ENCODE measurements around the gene ATM.
"Not testable (repeated sequence)": the region's sequence is repeated elsewhere in the genome, so short reads cannot be mapped to it uniquely, and the experiment has no call there.

ATM gene

DNA sequence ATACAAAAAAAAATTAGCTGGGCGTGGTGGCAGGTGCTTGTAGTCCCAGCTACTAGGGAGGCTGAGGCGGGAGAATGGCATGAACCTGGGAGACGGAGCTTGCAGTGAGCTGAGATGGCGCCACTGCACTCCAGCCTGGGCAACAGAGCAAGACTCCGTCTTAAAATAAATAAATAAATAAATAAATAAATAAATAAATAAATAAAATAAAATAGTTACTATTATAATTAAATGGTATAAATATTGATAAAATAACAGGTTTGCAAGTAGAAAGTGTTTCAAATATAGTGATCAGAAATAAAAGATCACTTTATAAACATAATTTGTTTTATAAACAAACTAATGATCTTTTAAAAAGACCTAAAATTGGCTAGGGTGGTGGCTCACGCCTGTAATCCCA lies 173.8 kb downstream of the ATM start:
- not testable (repeated sequence) for H3K4me1 ChIP-seq (ENCODE audit: control insufficient read depth, insufficient read depth, low read length); H3K9ac ChIP-seq (ENCODE audit: low read length); H3K9me3 ChIP-seq (ENCODE audit: control insufficient read depth, low read length); H3K36me3 ChIP-seq (ENCODE audit: control insufficient read depth, insufficient read depth, low read length); H3K4me3 ChIP-seq (ENCODE audit: low read length); H3K27me3 ChIP-seq (ENCODE audit: control insufficient read depth, insufficient read depth, low read length)

DNA sequence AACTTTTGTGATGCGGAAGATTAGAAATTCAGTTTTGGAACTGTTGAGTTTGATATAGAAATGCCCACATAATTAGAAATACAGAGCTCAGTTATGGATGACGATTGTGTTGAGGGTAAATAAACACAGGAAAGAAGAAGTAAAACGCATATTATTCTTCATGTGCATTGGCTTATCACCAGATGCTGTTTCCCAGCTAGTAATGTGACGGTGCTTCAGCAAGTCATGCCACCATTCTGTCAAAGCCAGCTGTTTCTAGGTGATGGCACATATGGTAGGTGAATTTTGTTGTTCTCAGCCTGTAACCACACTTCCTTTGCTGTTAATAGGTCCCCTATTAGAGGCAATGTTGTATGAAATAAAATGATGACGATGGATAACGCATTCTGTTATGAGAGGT lies 175.6 kb downstream of the ATM start:
- Histone ChIP-seq H3K27me3 (ENCODE audit: control insufficient read depth, insufficient read depth, low read length) (no peaks in the 10 kb centered on the region), H3K36me3 (ENCODE audit: control insufficient read depth, insufficient read depth, low read length) (no peaks in the 10 kb centered on the region), H3K9me3 (ENCODE audit: control insufficient read depth, low read length) (no peaks in the 10 kb centered on the region), H3K9ac (ENCODE audit: low read length) (no peak overlapping the region), H3K4me3 (ENCODE audit: low read length) (no peak overlapping the region), H3K4me1 (ENCODE audit: control insufficient read depth, insufficient read depth, low read length) (no peaks in the 10 kb centered on the region)

- Histone ChIP-seq H3K27me3 (ENCODE audit: control insufficient read depth, insufficient read depth, low read length) (no peaks in the 10 kb centered on the region), H3K9me3 (ENCODE audit: control insufficient read depth, low read length) (no peaks in the 10 kb centered on the region), H3K4me1 (ENCODE audit: control insufficient read depth, insufficient read depth, low read length) (no peaks in the 10 kb centered on the region), H3K4me3 (ENCODE audit: low read length) (no peak overlapping the region), H3K9ac (ENCODE audit: low read length) (no peak overlapping the region), H3K36me3 (ENCODE audit: control insufficient read depth, insufficient read depth, low read length) (no peaks in the 10 kb centered on the region)
Observed at GRCh38 chr11:108402241-108402640, 179.4 kb downstream of the ATM start.

DNA sequence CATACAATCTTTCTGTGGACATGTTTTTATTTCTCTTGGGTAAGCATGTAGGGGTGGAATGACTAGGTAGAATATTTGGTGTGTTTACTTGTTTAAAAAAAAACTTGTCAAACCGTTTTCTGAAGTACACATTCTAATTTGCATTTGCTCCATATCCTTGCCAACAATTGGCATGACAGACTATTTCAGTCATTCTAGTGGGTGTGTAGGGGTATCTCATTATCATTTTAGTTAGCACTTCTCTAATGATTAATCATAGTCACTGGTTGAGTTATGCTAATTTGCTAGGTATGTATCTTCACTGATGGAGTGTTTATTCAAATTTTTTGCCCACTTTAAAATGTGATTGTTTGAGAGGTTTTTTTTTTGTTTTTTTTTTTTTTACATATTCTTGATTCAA lies 180.2 kb downstream of the ATM start:
- H3K4me1 ChIP-seq (ENCODE audit: control insufficient read depth, insufficient read depth, low read length): no peaks in the 10 kb centered on the region

DNA sequence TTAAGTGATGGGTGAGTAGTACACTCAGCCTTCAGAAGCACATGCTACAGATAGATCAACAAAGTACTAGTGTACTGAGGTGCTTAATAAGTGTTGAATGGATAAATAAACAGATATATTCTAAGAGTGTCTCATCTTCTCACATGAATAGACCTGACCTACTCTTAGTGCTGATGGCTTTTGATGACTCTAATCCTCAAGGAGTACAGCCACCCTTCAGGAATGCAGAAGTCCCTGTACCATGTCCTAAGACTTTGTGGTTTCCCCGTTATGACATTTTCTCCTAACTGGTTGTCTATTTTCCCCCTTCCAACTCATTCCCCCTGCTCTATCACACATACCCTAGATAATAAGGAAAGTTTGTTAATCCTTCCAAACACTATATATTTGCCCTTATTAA lies 182.8 kb downstream of the ATM start:
- H3K36me3 ChIP-seq (ENCODE audit: control insufficient read depth, insufficient read depth, low read length): no peaks in the 10 kb centered on the region
- no peaks in the 10 kb centered on the region for H3K27me3 ChIP-seq (ENCODE audit: control insufficient read depth, insufficient read depth, low read length)
- H3K4me3 ChIP-seq (ENCODE audit: low read length): no peak overlapping the region
- H3K9ac ChIP-seq (ENCODE audit: low read length): no peak overlapping the region
- no peaks in the 10 kb centered on the region for H3K4me1 ChIP-seq (ENCODE audit: control insufficient read depth, insufficient read depth, low read length)
- H3K9me3 ChIP-seq (ENCODE audit: control insufficient read depth, low read length): no peaks in the 10 kb centered on the region

More for the DNA sequence above, 180.2 kb downstream of the ATM start:
- Histone ChIP-seq H3K9me3 (ENCODE audit: control insufficient read depth, low read length) (no peaks in the 10 kb centered on the region), H3K27me3 (ENCODE audit: control insufficient read depth, insufficient read depth, low read length) (no peaks in the 10 kb centered on the region), H3K4me3 (ENCODE audit: low read length) (no peak overlapping the region), H3K36me3 (ENCODE audit: control insufficient read depth, insufficient read depth, low read length) (no peaks in the 10 kb centered on the region), H3K9ac (ENCODE audit: low read length) (no peak overlapping the region)

DNA sequence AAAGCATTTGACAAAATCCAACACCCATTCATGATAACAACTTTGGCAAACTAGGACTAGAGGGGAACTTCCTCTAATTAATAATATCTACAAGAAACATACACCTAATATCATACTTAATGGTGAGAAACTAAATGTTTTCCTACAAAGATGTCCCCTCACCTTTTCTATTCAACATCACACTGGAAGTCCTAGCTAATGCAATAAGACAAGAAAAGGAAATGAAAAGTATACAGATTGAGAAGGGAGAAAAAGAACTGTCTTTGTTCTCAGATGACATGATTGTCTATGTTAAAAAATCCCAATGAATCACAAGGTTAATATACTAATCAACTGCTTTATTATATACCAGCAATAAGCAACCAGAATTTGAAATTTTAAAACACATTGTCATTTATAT lies 192.1 kb downstream of the ATM start:
- H3K36me3 ChIP-seq (ENCODE audit: control insufficient read depth, insufficient read depth, low read length): no peaks in the 10 kb centered on the region
- no peak overlapping the region for H3K4me3 ChIP-seq (ENCODE audit: low read length)
- H3K9me3 ChIP-seq (ENCODE audit: control insufficient read depth, low read length): no peaks in the 10 kb centered on the region
- H3K4me1 ChIP-seq (ENCODE audit: control insufficient read depth, insufficient read depth, low read length): no peaks in the 10 kb centered on the region
- no peaks in the 10 kb centered on the region for H3K27me3 ChIP-seq (ENCODE audit: control insufficient read depth, insufficient read depth, low read length)
- no peak overlapping the region for H3K9ac ChIP-seq (ENCODE audit: low read length)

DNA sequence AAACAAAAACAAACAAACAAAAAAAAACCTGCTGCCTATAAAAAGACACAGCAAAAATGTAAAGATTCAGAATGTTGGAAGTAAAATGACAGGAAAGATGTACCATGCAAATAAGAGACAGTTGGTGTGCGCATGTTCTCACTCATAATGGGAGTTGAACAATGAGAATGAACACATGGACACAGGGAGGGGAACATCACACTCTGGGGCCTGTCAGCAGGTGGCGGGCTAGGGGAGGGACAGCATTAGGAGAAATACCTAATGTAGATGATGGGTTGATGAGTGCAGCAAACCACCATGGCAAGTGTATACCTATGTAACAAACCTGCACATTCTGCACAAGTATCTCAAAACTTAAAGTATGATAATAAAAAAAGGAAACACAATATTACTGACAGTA lies 194.7 kb downstream of the ATM start:
- not testable (repeated sequence) for H3K36me3 ChIP-seq (ENCODE audit: control insufficient read depth, insufficient read depth, low read length); H3K9ac ChIP-seq (ENCODE audit: low read length); H3K9me3 ChIP-seq (ENCODE audit: control insufficient read depth, low read length); H3K4me1 ChIP-seq (ENCODE audit: control insufficient read depth, insufficient read depth, low read length); H3K27me3 ChIP-seq (ENCODE audit: control insufficient read depth, insufficient read depth, low read length); H3K4me3 ChIP-seq (ENCODE audit: low read length)
